HG02870 (cell line): ENCODE data around the gene TP53I11.

Source experiments
- ATAC-seq: cut with Tn5 transposase; IDR thresholded peaks from one replicate; pipeline ENCODE4 v1.9.1; 2021; ENCODE audit warnings: mild to moderate bottlenecking, moderate library complexity; ENCODE audit not compliant: unreplicated experiment

TP53I11 gene

DNA sequence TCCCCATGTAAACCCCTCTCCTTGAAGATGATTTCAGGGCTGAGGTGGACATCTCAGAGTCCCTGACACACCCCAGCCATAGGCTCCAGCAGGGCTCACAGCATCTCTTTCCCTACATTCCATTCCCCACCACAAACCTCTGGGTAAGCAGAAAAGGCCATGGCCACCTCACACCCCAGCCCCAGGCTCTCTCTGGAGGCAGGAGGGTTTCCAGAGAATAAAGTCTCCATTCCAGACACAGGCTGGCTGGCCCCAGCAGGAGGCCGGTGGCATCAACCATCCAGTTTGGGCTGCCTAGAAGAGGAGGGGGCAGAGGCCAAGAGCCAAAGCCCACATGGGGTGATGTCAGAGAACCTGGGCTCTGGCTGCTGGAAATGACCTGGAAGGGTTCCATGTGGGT lies 61.4 kb downstream of the TP53I11 start:
- no peak for ATAC-seq

GRCh38 chr11:44887636-44888035 lies 63.0 kb downstream of the TP53I11 start:
- ATAC-seq, result no peak

GRCh38 chr11:44886790-44887140 lies 63.9 kb downstream of the TP53I11 start:
- ATAC-seq, result no peak

DNA sequence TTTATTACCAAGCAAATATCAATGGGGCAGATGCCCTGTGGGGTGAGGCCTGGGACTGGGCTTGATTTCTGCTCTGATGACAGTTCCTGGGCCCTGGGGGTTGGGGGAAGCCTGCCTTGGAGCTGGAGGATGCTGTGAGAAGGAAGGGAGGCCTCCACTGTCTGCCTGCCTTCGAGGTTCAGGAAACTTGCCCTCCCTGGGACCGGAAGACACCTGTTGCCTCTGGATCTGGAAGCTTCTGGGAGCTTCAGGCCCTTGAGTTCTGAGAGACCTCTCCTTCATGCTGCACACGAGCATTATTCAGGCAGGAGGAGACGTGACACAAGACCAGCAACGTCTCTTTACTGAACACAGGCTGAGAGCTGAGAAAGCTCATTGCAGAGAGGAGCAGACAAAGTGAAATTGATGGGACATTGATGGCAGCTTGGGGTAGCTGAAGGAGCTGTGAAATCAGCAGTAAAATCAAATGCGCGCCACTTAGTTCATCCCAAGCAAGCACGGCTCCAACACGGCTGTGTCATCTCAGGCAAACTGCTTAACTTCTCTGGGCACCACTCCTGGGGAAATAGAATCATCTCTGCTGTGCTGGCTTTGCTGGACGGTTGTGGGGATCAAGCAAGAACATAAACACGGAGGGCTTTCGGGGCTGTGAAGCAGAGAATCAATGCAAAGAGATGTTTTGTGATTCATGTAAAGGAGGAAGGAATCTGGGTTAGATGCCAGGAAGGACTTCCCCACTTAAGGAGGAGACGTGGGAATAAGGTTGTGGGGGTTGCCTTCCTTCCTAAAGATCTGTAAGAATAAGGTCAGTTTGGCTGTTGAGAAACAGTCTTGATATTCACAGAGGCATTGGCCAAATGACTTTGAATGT lies 64.5 kb downstream of the TP53I11 start:
- ATAC-seq, result no peak

- no peak for ATAC-seq
Observed at GRCh38 chr11:44885065-44885810, 65.4 kb downstream of the TP53I11 start.

GRCh38 chr11:44884056-44884455 lies 66.6 kb downstream of the TP53I11 start:
- no peak for ATAC-seq

- peak; percentile 61 for ATAC-seq
Observed at GRCh38 chr11:44883277-44883676, 67.4 kb downstream of the TP53I11 start.
